PC-9 (cell line): ENCODE results near the gene TMEM115. TPM values are rescaled to one million over a fixed set of nuclear protein-coding genes. Genes with fewer than 3 reads are reported as not detected.

Experiments used
- BruUV-seq: library from RNA; stranded (reverse); fragments of 400-500 nt; replicated peaks from 2 replicates; lab custom pipeline; 2021; lab: Mats Ljungman, UMichigan
- CTCF ChIA-PET: fragments of 300-600 bp; sonication (Branson Sonifier 250); formaldehyde crosslinking; loops from one replicate; lab custom pipeline; 2022; ENCODE audit warnings: antibody characterized with exemption; lab: Charles Lee
- POLR2A ChIA-PET: fragments of 300-600 bp; sonication (Branson Sonifier 250); formaldehyde crosslinking; loops from one replicate; lab custom pipeline; 2022; ENCODE audit warnings: antibody characterized with exemption; ENCODE audit not compliant: unreplicated experiment; lab: Charles Lee
- DNase-seq, 2 experiments: peaks; one replicate each; pipeline versions ENCODE4 v3.0.0 to v3.0.0-alpha.2; 2015 to 2022; ENCODE audit warnings: mixed read lengths in 1 of 2
- H2AFZ ChIP-seq: fragments of 200-600 bp; sonication (generic); 2 replicates; pipeline ENCODE4 v1.8.1; 2017; ENCODE audit warnings: antibody characterized with exemption
- H3F3A ChIP-seq: fragments of 200-600 bp; sonication (generic); 2 replicates; pipeline ENCODE4 v1.8.1; 2017; ENCODE audit warnings: antibody characterized with exemption, mild to moderate bottlenecking, low read depth; ENCODE audit not compliant: insufficient read depth
- H3K27ac ChIP-seq: fragments of 200-600 bp; sonication (generic); 2 replicates; pipeline ENCODE4 v1.6.1; 2016; ENCODE audit warnings: mixed run types
- H3K27me3 ChIP-seq: fragments of 200-600 bp; sonication (generic); 2 replicates; pipeline ENCODE4 v1.6.1; 2016; ENCODE audit warnings: low read depth, mixed run types; ENCODE audit not compliant: insufficient read depth
- H3K36me3 ChIP-seq: fragments of 200-600 bp; sonication (generic); 2 replicates; pipeline ENCODE4 v1.6.1; 2016; ENCODE audit warnings: low read depth, mixed run types
- H3K4me1 ChIP-seq: fragments of 200-600 bp; sonication (generic); replicated peaks from 2 replicates; pipeline ENCODE4 v1.6.1; 2016; ENCODE audit warnings: mixed run types; ENCODE audit not compliant: insufficient read depth
- H3K4me2 ChIP-seq: fragments of 200-600 bp; sonication (generic); 2 replicates; pipeline ENCODE4 v1.6.1; 2017; ENCODE audit warnings: mixed run types
- H3K4me3 ChIP-seq: fragments of 200-600 bp; sonication (generic); 2 replicates; pipeline ENCODE4 v1.6.1; 2016; ENCODE audit warnings: mixed run types
- H3K79me2 ChIP-seq: fragments of 200-600 bp; sonication (generic); 2 replicates; pipeline ENCODE4 v1.6.1; 2017; ENCODE audit warnings: low read depth, mixed run types
- H3K9me2 ChIP-seq: fragments of 200-600 bp; sonication (generic); 2 replicates; pipeline ENCODE4 v1.8.1; 2017; ENCODE audit warnings: mild to moderate bottlenecking; ENCODE audit not compliant: insufficient read depth
- H3K9me3 ChIP-seq: fragments of 200-600 bp; sonication (generic); 2 replicates; pipeline ENCODE4 v1.8.1; 2016; ENCODE audit warnings: low read depth; ENCODE audit not compliant: insufficient read depth
- H4K20me1 ChIP-seq: fragments of 200-600 bp; sonication (generic); 2 replicates; pipeline ENCODE4 v1.8.1; 2017; ENCODE audit not compliant: insufficient read depth
- CTCF ChIP-seq: fragments of 200-600 bp; sonication (generic); conservative IDR thresholded peaks from 2 replicates; pipeline ENCODE4 v1.6.1; 2017; ENCODE audit warnings: mixed run types, antibody characterized with exemption, mild to moderate bottlenecking, moderate library complexity
- EZH2 ChIP-seq: fragments of 200-600 bp; sonication (generic); IDR thresholded peaks from 2 replicates; pipeline ENCODE4 v1.8.0; 2017; ENCODE audit warnings: antibody characterized with exemption, low read depth
- intact Hi-C: fragments of 100-400 bp; cut with micrococcal nuclease; formaldehyde crosslinking; loops from one replicate; pipeline ENCODE4 v1.10.0; 2022; ENCODE audit not compliant: unreplicated experiment
- total RNA-seq: library from RNA; stranded (reverse); gene quantifications from 2 replicates; pipeline ENCODE4 v1.2.3, GENCODE V29; 2021

TMEM115 gene
- total RNA-seq, 1 experiment from 2014 or later, result 35.2 TPM

GRCh38 chr3:50396502-50396901 lies 37.2 kb upstream of the TMEM115 start:
- ChIA-PET POLR2A (no interaction called here), CTCF (interaction anchor here (0.7 kb wide), 1 partner anchor 136 kb away, joined by 4 read pairs; no protein-coding TSS in a partner anchor)
- peaks cover 25% of the 10 kb centered on the region for H3K4me1 ChIP-seq
- no peaks in the 10 kb centered on the region for H3K27me3 ChIP-seq
- H3K27ac ChIP-seq, result no peak overlapping the region
- BruUV-seq, result no TSS peak
- peak overlapping the region; percentile 21 for H3K4me2 ChIP-seq
- no peaks in the 10 kb centered on the region for H3K9me3 ChIP-seq
- no peaks in the 10 kb centered on the region for H4K20me1 ChIP-seq
- peaks cover 4% of the 10 kb centered on the region; the same call in 1 of the 2 replicates for H3F3A ChIP-seq
- TF ChIP-seq CTCF, result no peak
- TF ChIP-seq EZH2, result no peak
- no peak overlapping the region for H2AFZ ChIP-seq
- H3K79me2 ChIP-seq, result no peaks in the 10 kb centered on the region
- intact Hi-C loops, result no loop called here
- H3K4me3 ChIP-seq, result no peak overlapping the region
- H3K9me2 ChIP-seq, result no peaks in the 10 kb centered on the region
- peak; percentile 69 to 85 for DNase-seq
- no peaks in the 10 kb centered on the region for H3K36me3 ChIP-seq

GRCh38 chr3:50395070-50395860 lies 35.9 kb upstream of the TMEM115 start:
- peaks cover 22% of the 10 kb centered on the region for H3K4me1 ChIP-seq
- no peak for TF ChIP-seq EZH2
- no peak for TF ChIP-seq CTCF
- H2AFZ ChIP-seq, result no peak overlapping the region
- no peaks in the 10 kb centered on the region for H3K9me2 ChIP-seq
- H3K4me3 ChIP-seq, result no peak overlapping the region
- no peaks in the 10 kb centered on the region for H4K20me1 ChIP-seq
- DNase-seq, result no peak
- POLR2A ChIA-PET, result no interaction called here
- no peaks in the 10 kb centered on the region for H3K9me3 ChIP-seq
- CTCF ChIA-PET, result no interaction called here
- H3K4me2 ChIP-seq, result no peak overlapping the region
- BruUV-seq, result no TSS peak
- intact Hi-C loops, result no loop called here
- H3K27me3 ChIP-seq, result no peaks in the 10 kb centered on the region
- peaks cover 4% of the 10 kb centered on the region; the same call in 1 of the 2 replicates for H3F3A ChIP-seq
- no peaks in the 10 kb centered on the region for H3K79me2 ChIP-seq
- H3K27ac ChIP-seq, result no peak overlapping the region
- H3K36me3 ChIP-seq, result no peaks in the 10 kb centered on the region

GRCh38 chr3:50393061-50393460 lies 33.7 kb upstream of the TMEM115 start:
- no peak for TF ChIP-seq EZH2
- no peak for TF ChIP-seq CTCF
- Histone ChIP-seq H3F3A (peaks cover 4% of the 10 kb centered on the region; the same call in 1 of the 2 replicates), H3K9me3 (no peaks in the 10 kb centered on the region), H3K4me2 (no peak overlapping the region), H3K4me3 (no peak overlapping the region), H2AFZ (no peak overlapping the region), H3K27ac (no peak overlapping the region), H4K20me1 (no peaks in the 10 kb centered on the region), H3K79me2 (no peaks in the 10 kb centered on the region), H3K36me3 (no peaks in the 10 kb centered on the region), H3K4me1 (peaks cover 22% of the 10 kb centered on the region), H3K27me3 (no peaks in the 10 kb centered on the region), H3K9me2 (no peaks in the 10 kb centered on the region)
- DNase-seq, result no peak
- intact Hi-C loops, result no loop called here
- ChIA-PET POLR2A (no interaction called here), CTCF (interaction anchor here (0.6 kb wide), 1 partner anchor 54 kb away, joined by 10 read pairs; no protein-coding TSS in a partner anchor)
- no TSS peak for BruUV-seq
